ENCODE results near the gene AARSD1.

GRCh38 chr17:42913981-42914617, 50.2 kb downstream of the AARSD1 start:
- no peak for TF ChIP-seq CTCF (conservative IDR thresholded peaks at IDR 0.05 in 1 of 2, IDR thresholded peaks at IDR 0.05 in 1 of 2; ENCODE audit: low read depth in 1 of 2, low read length in 2 of 2)
- no peak for TF ChIP-seq EZH2 (IDR thresholded peaks at IDR 0.05; ENCODE audit: low read length, missing control alignments)

Measured in fibroblast of lung (primary cell).